K562 (cell line): ENCODE measurements around the gene TAF1L. TPM values are rescaled to one million over a fixed set of nuclear protein-coding genes. Genes with fewer than 3 reads are reported as not detected.

Experiments used
- BHLHE40 ChIP-seq: IDR thresholded peaks from 2 replicates; pipeline ENCODE4 v1.6.1; 2011; ENCODE audit warnings: low read length, improper control_type of control experiment
- CBFA2T3 ChIP-seq: fragments of 450-650 bp; IDR thresholded peaks from 2 replicates; pipeline ENCODE4 v1.6.1; 2017
- CC2D1A ChIP-seq: fragments of 450-650 bp; IDR thresholded peaks from 2 replicates; pipeline ENCODE4 v1.6.1; 2017; ENCODE audit warnings: mild to moderate bottlenecking
- EWSR1 ChIP-seq: fragments of 450-650 bp; IDR thresholded peaks from 2 replicates; pipeline ENCODE4 v1.6.1; 2018; ENCODE audit warnings: borderline replicate concordance, mild to moderate bottlenecking, low read depth, moderate library complexity; ENCODE audit not compliant: partially characterized antibody
- FOS ChIP-seq: IDR thresholded peaks from 3 replicates; pipeline ENCODE4 v1.6.1; 2011; ENCODE audit not compliant: insufficient read length; ENCODE audit errors: extremely low read depth
- HDAC2 ChIP-seq: fragments of 450-650 bp; IDR thresholded peaks from 2 replicates; pipeline ENCODE4 v1.6.1; 2016; ENCODE audit warnings: mild to moderate bottlenecking
- KAT2B ChIP-seq: IDR thresholded peaks from one replicate; pipeline ENCODE4 v1.6.1; 2012; ENCODE audit warnings: low read depth, mild to moderate bottlenecking, control low read depth, inconsistent platforms, low read length, moderate library complexity
- NCOR1 ChIP-seq: fragments of 450-650 bp; IDR thresholded peaks from 2 replicates; pipeline ENCODE4 v1.6.1; 2016; ENCODE audit warnings: mild to moderate bottlenecking, moderate library complexity
- POLR2G ChIP-seq: fragments of 200-400 bp; formaldehyde crosslinking; IDR thresholded peaks from 2 replicates; pipeline ENCODE4 v1.6.1; 2017; ENCODE audit warnings: low read depth, mild to moderate bottlenecking, antibody characterized with exemption, low read length, moderate library complexity
- RBM25 ChIP-seq: fragments of 200-400 bp; formaldehyde crosslinking; IDR thresholded peaks from 2 replicates; pipeline ENCODE4 v1.6.1; 2018; ENCODE audit warnings: low read length, low read depth, moderate library complexity; ENCODE audit not compliant: severe bottlenecking
- SMARCA4 ChIP-seq: fragments of 450-650 bp; IDR thresholded peaks from 2 replicates; pipeline ENCODE4 v1.6.1; 2016
- SRSF7 ChIP-seq: fragments of 200-400 bp; formaldehyde crosslinking; optimal IDR thresholded peaks from 2 replicates; pipeline ENCODE3; 2017; ENCODE audit warnings: mild to moderate bottlenecking, low read depth, low read length
- TARDBP ChIP-seq: fragments of 450-650 bp; IDR thresholded peaks from 2 replicates; pipeline ENCODE4 v1.6.1; 2016
- TCF3 ChIP-seq: sonication (generic); formaldehyde crosslinking; IDR thresholded peaks from 2 replicates; pipeline ENCODE4 v1.4.0; 2020; ENCODE audit warnings: mild to moderate bottlenecking, missing genetic modification reagents
- TEAD2 ChIP-seq: fragments of 450-650 bp; IDR thresholded peaks from 2 replicates; pipeline ENCODE4 v1.6.1; 2016; ENCODE audit warnings: missing genetic modification characterization, control low read depth, missing compliant biosample characterization
- XRCC5 ChIP-seq: fragments of 200-400 bp; formaldehyde crosslinking; IDR thresholded peaks from 2 replicates; pipeline ENCODE4 v1.6.1; 2017; ENCODE audit warnings: low read depth, mild to moderate bottlenecking, low read length
- ZBTB17 ChIP-seq: fragments of 450-650 bp; formaldehyde crosslinking; IDR thresholded peaks from 2 replicates; pipeline ENCODE4 v1.4.0; 2020; ENCODE audit warnings: mild to moderate bottlenecking
- ZNF347 ChIP-seq: fragments of 450-650 bp; formaldehyde crosslinking; IDR thresholded peaks from 2 replicates; pipeline ENCODE4 v1.4.0; 2020; ENCODE audit warnings: low read depth, mild to moderate bottlenecking, moderate library complexity
- ZNF436 ChIP-seq: fragments of 250-450, 450-650 bp; sonication (Bioruptor Pico); formaldehyde crosslinking; IDR thresholded peaks from 2 replicates; pipeline ENCODE4 v1.7.0; 2020; ENCODE audit warnings: mild to moderate bottlenecking
- polyA plus RNA-seq, 8 experiments: library from polyadenylated mRNA; depleted of rRNA in 4 of 8; stranded (reverse) in 5 of 8; unstranded in 3 of 8; fragments of >200 nt; fragmentation: Nextera tagmentation in 2 of 8; fragmentation: Illumina TruSeq in 1 of 8; extraction: Ambion mirVana in 2 of 8; extraction: Trizol in 1 of 8; gene quantifications; 2 replicates each; pipeline versions ENCODE4 v1.2.1 to v1.2.3, GENCODE V29; 2011 to 2014; ENCODE audit warnings: inconsistent platforms in 1 of 8, missing spikeins in 1 of 8
- total RNA-seq, 7 experiments: library from RNA; depleted of rRNA in 6 of 7; stranded (reverse); fragments of >200 nt in 6 of 7; fragmentation: Illumina TruSeq in 2 of 7; extraction: Trizol in 2 of 7; gene quantifications; 2 replicates each; pipeline versions ENCODE4 v1.2.1 to v1.2.3, GENCODE V29; 2011 to 2021; ENCODE audit warnings: low replicate concordance in 1 of 7
- TF ChIP-seq, protein P1 (sequence below): sonication (generic); formaldehyde crosslinking; IDR thresholded peaks from 2 replicates; pipeline ENCODE4 v1.8.1; 2023; ENCODE audit warnings: mild to moderate bottlenecking, missing genetic modification reagents
- TF ChIP-seq, protein P2 (sequence below): fragments of 450-650 bp; IDR thresholded peaks from 2 replicates; pipeline ENCODE4 v1.6.1; 2014; ENCODE audit warnings: low read depth, mild to moderate bottlenecking, moderate library complexity, borderline replicate concordance
- TF ChIP-seq, protein P3 (sequence below): fragments of 250-450 bp; sonication (Bioruptor Pico); IDR thresholded peaks from 2 replicates; pipeline ENCODE4 v1.5.0; 2021; ENCODE audit warnings: mild to moderate bottlenecking, moderate library complexity
- TF ChIP-seq, protein P4 (sequence below): fragments of 450-650 bp; formaldehyde crosslinking; IDR thresholded peaks from 2 replicates; pipeline ENCODE4 v1.4.0; 2020; ENCODE audit warnings: mild to moderate bottlenecking, mixed read lengths

The TAF1L gene
- total and polyA plus RNA-seq, 9 of the 15 experiments (the other 6 are each of a cell fraction or from before 2014, with no cell fraction given) = 0.01 to 0.04 (median 0.03) TPM; not detected in 3

DNA sequence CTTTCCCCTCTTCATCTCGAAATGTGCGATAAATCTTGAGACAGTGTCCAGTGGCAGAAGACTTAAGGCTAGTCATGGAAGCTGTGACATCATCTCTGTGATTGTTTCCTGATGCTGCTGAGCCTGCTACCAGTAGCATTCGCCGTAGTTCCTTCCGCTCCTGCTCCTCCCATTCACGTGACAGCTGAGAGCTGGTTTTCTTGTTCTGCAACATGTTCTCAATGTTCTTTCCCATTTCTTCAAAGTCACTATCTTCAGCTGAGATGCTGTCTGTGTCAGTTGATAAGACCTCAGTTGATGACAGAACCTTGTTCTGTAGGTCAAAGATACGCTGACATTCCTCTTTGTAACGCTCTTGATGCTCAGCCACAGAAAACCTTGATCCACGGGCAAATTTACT lies 3.5 kb downstream of the TAF1L start (continued):
- TF ChIP-seq SMARCA4 (peak; percentile 66; the same call in 1 of the 2 replicates), ZNF436 (no peak), HDAC2 (no peak), SRSF7 (no peak), FOS (no peak), BHLHE40 (peak; percentile 65), KAT2B (no peak), POLR2G (no peak), NCOR1 (peak; percentile 43; the same call in 1 of the 2 replicates), TCF3 (CRISPR knock-in tag) (peak; percentile 66), ZBTB17 (CRISPR knock-in tag) (no peak), TEAD2 (tag) (no peak), RBM25 (no peak), XRCC5 (no peak), CC2D1A (0 out of 2 replicates have a peak, but pooled peaks have one; percentile 14), CBFA2T3 (peak; percentile 79), TARDBP (no peak), ZNF347 (CRISPR knock-in tag) (no peak), EWSR1 (no peak)
- TF ChIP-seq, protein P1, sequence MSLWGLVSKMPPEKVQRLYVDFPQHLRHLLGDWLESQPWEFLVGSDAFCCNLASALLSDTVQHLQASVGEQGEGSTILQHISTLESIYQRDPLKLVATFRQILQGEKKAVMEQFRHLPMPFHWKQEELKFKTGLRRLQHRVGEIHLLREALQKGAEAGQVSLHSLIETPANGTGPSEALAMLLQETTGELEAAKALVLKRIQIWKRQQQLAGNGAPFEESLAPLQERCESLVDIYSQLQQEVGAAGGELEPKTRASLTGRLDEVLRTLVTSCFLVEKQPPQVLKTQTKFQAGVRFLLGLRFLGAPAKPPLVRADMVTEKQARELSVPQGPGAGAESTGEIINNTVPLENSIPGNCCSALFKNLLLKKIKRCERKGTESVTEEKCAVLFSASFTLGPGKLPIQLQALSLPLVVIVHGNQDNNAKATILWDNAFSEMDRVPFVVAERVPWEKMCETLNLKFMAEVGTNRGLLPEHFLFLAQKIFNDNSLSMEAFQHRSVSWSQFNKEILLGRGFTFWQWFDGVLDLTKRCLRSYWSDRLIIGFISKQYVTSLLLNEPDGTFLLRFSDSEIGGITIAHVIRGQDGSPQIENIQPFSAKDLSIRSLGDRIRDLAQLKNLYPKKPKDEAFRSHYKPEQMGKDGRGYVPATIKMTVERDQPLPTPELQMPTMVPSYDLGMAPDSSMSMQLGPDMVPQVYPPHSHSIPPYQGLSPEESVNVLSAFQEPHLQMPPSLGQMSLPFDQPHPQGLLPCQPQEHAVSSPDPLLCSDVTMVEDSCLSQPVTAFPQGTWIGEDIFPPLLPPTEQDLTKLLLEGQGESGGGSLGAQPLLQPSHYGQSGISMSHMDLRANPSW = no peak
- TF ChIP-seq, protein P2, sequence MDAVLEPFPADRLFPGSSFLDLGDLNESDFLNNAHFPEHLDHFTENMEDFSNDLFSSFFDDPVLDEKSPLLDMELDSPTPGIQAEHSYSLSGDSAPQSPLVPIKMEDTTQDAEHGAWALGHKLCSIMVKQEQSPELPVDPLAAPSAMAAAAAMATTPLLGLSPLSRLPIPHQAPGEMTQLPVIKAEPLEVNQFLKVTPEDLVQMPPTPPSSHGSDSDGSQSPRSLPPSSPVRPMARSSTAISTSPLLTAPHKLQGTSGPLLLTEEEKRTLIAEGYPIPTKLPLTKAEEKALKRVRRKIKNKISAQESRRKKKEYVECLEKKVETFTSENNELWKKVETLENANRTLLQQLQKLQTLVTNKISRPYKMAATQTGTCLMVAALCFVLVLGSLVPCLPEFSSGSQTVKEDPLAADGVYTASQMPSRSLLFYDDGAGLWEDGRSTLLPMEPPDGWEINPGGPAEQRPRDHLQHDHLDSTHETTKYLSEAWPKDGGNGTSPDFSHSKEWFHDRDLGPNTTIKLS = no peak
- TF ChIP-seq, protein P3, sequence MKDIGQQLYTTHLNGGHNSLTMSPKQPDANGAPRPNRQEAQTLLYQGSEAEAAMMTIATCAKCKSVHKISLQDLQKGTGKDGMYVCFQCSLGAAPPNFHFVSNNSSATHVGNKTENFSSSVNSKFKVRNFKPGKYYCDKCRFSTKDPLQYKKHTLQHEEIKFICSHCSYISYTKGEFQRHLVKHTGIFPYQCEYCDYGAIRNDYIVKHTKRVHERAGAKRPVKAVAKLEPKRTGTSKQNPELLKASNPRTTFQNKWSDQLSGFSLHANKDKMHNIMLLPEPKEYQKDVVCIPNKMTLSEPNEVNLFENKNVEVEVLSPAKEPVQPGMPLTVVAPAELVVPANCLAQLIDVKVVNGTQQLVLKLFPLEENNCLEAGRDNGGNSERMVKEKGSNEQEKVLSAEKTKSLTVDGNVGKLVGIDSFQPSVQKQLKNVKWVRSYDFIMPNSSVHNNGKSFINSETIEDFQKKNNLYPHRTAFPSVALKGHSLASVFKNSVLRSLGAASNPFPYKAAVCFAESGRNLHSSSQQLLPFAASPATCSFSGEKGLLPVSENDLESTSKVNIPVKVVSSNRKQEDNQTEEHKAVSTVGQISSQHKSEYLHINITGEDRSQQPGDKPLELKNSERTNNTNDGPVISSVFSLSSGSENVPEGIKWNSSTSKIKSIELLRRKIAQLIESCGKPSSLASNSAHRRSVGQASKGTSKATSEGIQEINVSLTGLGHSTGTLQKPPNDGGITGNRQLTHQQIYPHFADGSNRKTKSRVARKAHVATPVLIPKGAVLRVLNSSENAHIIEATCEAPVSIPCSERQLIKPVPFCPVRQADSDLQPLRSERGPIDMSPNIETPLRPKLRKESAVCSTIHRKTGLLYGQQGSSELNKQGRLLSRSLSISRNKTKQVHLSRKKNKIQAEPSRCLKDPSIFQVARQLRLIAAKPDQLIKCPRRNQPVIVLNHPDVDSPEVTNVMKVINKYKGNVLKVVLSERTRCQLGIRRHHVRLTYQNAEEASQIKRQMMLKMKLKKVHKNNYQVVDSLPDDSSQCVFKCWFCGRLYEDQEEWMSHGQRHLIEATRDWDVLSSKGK (CRISPR knock-in tag) = no peak
- TF ChIP-seq, protein P4, sequence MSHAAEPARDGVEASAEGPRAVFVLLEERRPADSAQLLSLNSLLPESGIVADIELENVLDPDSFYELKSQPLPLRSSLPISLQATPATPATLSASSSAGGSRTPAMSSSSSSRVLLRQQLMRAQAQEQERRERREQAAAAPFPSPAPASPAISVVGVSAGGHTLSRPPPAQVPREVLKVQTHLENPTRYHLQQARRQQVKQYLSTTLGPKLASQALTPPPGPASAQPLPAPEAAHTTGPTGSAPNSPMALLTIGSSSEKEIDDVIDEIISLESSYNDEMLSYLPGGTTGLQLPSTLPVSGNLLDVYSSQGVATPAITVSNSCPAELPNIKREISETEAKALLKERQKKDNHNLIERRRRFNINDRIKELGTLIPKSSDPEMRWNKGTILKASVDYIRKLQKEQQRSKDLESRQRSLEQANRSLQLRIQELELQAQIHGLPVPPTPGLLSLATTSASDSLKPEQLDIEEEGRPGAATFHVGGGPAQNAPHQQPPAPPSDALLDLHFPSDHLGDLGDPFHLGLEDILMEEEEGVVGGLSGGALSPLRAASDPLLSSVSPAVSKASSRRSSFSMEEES (CRISPR knock-in tag) = no peak
